GM06990 (cell line): ENCODE data around the gene SULT2B1.

Experiments used
- DNase-seq: peaks from one replicate; pipeline ENCODE4 v3.0.0-alpha.2; 2011; ENCODE audit not compliant: insufficient read length; ENCODE audit errors: extremely low read depth
- H3K27me3 ChIP-seq: replicated peaks from 2 replicates; pipeline ENCODE4 v1.6.0; 2011; ENCODE audit warnings: low read length; ENCODE audit not compliant: control insufficient read depth, insufficient read depth
- H3K36me3 ChIP-seq: 2 replicates; pipeline ENCODE4 v1.5.1; 2011; ENCODE audit warnings: low read length; ENCODE audit not compliant: control insufficient read depth, insufficient read depth
- H3K4me3 ChIP-seq: replicated peaks from 2 replicates; pipeline ENCODE4 v1.5.1; 2011; ENCODE audit warnings: low read depth, mild to moderate bottlenecking, control low read depth, low read length
- CTCF ChIP-seq: IDR thresholded peaks from 2 replicates; pipeline ENCODE4 v1.5.1; 2011; ENCODE audit warnings: low read length, control low read depth, mild to moderate bottlenecking, inconsistent platforms; ENCODE audit not compliant: insufficient read depth, poor library complexity, severe bottlenecking

Gene SULT2B1

GRCh38 chr19:48618278-48618915 is 66.4 kb downstream of the SULT2B1 start:
- peaks cover 35% of the 10 kb centered on the region for H3K36me3 ChIP-seq
- no peak for DNase-seq
- H3K4me3 ChIP-seq, result peak overlapping the region; percentile 77
- no peaks in the 10 kb centered on the region for H3K27me3 ChIP-seq
- TF ChIP-seq CTCF, result no peak

DNA sequence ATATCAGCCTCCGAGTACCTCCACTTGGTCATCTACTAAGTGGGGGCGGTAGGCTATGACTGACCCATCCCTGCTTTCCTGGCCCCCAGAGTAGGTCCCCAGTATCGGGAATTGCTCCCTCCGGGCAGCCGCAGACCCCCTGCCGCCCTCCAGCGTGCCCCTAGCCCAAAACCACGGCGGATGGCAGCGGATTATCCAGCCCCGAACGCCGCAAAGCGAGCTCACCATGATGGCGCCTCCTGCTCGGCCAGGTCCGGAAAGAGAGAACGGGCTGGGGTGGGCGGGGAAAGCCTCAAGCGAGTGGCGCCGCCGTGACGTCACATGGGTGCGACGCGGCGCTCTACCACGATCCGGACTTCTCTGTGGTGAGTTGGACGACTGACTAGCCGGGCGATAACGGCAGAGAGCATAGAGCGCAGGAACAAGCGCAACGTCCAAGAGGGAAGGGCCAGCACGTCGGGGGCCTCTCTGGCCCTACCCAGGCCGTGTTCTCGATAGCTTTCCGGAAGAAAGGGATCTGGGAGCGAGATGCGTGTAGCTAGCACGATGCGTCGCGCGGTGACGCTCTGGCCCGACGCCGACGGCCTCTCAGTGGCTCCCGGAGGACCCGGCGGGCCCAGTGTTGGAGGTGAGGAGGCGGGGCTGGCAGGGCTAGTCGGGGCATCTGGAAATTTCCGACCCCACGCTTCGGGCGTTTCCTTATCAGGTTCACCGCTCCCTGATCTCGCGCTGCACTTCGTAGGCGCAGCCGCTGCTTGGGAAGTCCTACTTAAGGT is 67.1 kb downstream of the SULT2B1 start, which contains the start of the genes RPL18 and SPHK2:
RPL18 (minus strand) TSS at position 263 of the 776 bp plus-strand sequence; CDS start at position 228, 35 bp downstream.
SPHK2 (plus strand) TSS at position 591 of the 776 bp plus-strand sequence. CDS start 1,009 bp downstream, outside the sequence.
- peak within 1 kb of the TSS; percentile 77 for H3K4me3 ChIP-seq
- peak; percentile 100 for DNase-seq
- peaks cover 33% of the 10 kb centered on the region for H3K36me3 ChIP-seq
- TF ChIP-seq CTCF, result peak; percentile 8
- H3K27me3 ChIP-seq, result no peaks in the 10 kb centered on the region

DNA sequence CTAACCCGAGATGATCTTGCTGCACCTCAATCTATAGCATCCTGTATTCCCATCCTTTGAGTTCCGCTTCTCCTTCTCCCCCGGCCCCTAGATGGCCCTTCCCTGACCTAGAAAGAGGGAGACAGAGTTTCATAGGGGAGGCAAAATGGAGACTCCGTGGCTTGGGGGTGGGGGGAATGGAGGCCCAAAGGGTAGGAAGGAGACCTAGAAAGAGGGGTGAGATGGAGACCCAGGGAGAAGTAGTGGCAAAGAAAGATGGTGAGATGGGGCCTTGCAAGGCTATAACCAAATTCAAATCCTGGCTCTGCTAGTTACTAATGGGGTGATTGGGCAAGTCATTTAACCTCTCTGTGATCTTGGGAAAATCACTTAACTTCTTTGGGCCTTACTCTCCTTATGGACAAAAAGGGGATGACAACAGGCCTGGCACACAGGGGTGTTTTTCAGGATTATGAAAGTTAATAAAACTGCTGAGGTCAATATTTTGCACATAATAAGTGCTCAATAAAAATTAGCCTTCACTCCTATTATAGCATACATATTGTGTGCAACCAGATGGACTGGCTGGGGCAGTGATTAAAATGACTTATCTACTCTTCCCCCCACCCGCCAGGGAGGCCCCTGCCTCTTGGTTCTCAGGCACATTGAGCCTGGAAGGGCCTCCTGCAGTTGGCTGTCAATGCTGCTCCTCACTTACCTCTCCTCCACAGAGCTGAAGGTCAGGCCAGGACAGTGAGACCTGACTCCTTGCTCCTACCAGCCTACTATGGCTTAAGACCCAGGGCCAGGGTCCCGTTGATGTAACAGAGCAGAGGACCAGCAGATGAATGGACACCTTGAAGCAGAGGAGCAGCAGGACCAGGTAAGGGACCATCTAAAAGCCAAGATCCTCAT is 68.0 kb downstream of the SULT2B1 start:
- no peaks in the 10 kb centered on the region for H3K27me3 ChIP-seq
- peak overlapping the region; percentile 77 for H3K4me3 ChIP-seq
- peaks cover 28% of the 10 kb centered on the region for H3K36me3 ChIP-seq
- DNase-seq, result no peak
- TF ChIP-seq CTCF, result no peak

DNA sequence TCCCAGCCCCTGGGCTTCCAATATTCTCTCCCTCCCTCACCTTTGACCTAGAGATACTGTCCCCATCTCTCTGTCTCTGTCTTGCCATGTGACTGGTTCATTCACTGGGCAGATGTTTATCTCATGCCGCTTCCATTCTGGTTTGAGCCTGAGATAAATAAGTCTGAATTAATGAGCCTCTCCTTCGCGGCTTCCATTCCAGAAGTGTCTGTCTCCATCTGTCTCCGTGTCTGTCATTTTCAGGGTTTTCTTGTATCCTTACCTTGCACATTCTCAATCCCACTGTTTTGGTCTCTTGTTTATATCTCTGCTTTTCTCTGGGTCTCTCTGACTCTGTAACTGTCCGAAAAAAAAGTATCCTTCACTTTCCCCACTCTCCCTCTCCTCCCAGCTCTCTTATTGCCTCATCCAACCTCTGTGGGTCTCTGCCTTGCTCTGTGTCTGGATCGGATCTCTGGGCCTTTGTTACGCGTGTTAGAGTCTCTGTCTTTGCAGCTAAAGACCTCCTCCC is 71.6 kb downstream of the SULT2B1 start:
- Histone ChIP-seq H3K36me3 (peaks cover 2% of the 10 kb centered on the region), H3K27me3 (no peaks in the 10 kb centered on the region), H3K4me3 (peak overlapping the region; percentile 47)
- no peak for TF ChIP-seq CTCF
- DNase-seq, result no peak

DNA sequence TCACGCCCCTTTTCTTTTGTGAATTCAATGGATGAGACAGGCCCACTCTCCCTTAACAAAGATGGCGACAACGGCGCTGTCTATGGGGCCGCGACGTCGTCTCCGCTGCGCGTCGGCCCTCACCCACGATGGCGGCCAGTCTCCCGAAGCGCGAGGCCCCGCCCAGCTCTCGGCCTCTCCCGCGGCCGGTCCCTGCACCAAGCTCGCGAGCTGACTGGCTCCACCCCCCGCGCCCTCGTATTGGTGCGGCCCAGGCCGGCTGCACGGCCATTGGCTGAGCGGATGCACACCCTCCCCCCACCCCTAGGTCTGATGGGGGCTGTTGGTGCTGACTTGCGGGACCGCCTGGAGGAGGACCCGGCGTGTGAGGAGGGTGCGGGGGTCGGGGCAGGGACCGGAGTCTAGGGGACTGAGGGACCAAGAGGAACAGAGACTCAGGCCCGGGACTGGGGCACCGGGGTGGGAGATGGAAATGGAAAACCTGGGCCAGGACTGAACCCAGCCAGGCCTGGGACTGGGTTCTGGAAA is 72.2 kb downstream of the SULT2B1 start:
- H3K36me3 ChIP-seq, result peaks cover 2% of the 10 kb centered on the region
- peak overlapping the region; percentile 71 for H3K4me3 ChIP-seq
- no peaks in the 10 kb centered on the region for H3K27me3 ChIP-seq
- no peak for TF ChIP-seq CTCF
- peak; percentile 98 for DNase-seq
